Activated CD4-positive, alpha-beta T cell treated with anti-CD3 and anti-CD28 coated beads, Interleukin-2, amount 50 U/mL, for 1 hour (primary cell): Measurements from ENCODE around the gene ZC3HAV1L.
A peak's percentile ranks its signal among the peaks of the same experiment; 100 is the strongest.
"Not testable (repeated sequence)": the region's sequence is repeated elsewhere in the genome, so short reads cannot be mapped to it uniquely, and the experiment has no call there.

Experiments used
- DNase-seq: peaks from one replicate; pipeline ENCODE4 v3.0.0-alpha.2; 2020

ZC3HAV1L gene

DNA sequence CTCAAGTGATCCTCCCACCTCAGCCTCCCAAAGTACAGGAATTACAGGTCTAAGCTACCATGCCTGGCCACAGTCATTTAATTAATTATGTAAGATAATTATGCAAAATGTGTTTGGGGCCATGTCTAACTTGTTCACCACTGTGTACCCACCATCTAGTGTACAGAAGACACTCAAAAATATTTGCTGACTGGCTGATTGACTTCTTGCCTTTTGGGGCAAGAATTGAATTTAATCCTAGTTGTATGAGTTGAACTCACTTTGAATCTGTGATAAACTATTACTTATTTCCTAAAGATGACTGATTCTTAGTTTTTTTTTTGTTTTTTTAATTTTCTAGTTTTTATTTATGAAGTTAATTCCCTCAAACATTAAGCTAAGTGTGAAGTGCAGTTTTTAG is 15.8 kb upstream of the ZC3HAV1L start:
- DNase-seq = no peak

GRCh38 chr7:139049936-139050335 is 14.1 kb upstream of the ZC3HAV1L start:
- DNase-seq = no peak

DNA sequence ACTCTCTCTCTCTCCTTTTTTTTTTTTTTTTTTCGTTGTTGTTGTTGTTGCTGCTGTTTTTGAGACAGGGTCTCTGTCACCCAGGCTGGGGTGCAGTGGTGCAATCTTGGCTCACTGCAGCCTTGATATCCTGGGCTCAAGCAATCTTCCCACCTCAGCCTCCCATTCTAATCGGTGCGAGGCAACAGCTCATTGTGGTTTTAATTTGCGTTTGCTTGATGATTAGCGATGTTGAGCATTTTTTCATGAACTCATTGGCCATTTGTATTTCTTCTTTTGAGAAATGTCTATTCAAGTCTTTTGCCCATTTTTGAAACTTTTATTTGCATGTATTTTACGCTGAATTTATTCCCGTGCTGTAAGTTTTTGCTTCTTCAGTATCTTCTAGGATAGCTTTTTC is 13.3 kb upstream of the ZC3HAV1L start:
- DNase-seq = no peak

DNA sequence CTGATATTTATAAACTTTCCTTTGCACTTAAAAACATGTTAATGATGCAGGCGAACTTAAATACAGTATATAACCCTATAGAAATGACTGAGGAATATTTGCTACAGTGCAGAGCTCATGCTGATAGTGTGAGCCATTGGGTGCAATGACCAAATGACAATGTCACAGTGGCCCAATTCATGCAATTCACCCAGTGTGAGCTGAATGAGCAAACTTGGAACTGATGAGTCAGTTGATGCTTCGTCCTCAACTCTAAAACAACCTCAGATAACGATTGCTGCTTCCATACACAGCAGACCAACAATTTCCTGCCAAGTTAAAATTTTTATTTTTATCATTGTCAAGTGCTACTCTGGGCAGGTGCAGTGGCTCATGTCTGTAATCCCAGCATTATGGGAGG is 12.1 kb upstream of the ZC3HAV1L start:
- DNase-seq = no peak

DNA sequence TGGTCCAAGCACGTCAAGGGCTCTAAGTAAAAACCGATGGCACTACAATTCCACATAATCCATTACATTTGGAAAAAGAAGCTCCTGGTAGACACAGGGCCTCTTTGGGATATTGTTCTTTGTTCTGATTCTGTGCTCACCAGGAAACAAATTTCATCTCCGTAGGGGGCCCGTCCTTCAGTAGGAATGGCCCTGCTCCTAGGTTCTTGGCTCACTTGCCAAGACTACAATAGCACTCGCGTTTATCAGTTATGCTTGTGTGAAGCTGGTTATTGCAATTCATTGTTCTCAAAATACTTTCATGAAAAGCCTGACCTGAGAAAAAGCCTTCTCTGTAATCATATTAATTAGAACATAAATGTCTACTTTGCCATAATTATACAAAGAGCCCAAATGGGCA is 10.3 kb upstream of the ZC3HAV1L start:
- DNase-seq = no peak

DNA sequence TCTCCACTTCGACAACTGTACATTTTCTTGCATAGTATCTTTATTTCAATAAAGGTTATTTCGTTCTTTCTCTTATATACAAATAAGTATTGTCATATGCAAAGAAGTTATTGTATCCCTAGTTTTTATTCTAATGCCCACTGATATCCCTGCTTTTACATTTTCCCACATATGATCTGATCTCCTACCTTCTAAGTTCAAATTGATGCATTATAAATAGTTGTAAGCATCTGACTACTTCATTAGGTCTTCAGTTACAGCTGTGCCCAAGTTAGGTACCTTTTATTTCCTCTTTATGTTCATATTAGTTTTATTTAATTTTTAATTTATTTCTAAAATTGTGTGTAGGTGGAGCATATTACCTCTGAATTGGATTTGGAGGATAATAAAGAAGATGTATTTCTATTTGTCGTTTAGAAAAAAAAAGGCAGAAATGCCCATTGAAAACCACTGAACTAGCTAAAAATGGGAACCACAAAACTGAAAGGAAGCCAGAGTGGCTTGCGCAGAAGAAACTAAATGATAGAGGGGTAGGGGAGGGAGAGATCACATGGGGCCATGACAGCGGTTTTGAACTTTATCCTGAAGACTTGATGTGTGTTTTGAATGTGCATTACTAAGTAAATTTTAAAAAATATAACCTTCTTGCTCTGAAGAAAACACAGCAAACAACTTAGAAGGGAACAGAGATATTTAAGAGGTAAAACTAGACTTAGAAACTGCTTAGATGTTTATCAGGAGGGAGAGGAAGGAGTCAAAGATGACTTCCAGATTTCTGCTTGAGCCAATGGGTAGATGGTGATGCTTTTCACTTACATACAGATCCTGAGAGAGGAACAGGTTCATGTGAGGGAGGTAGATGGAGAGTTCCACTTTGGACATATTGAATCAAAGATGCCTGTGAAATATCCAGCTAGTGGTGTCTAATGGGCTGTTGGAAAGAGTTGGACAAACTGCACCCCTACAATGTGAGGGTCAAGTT is 9.3 kb upstream of the ZC3HAV1L start:
- DNase-seq = no peak

GRCh38 chr7:139043823-139044812 is 8.3 kb upstream of the ZC3HAV1L start:
- peak; percentile 72 for DNase-seq

DNA sequence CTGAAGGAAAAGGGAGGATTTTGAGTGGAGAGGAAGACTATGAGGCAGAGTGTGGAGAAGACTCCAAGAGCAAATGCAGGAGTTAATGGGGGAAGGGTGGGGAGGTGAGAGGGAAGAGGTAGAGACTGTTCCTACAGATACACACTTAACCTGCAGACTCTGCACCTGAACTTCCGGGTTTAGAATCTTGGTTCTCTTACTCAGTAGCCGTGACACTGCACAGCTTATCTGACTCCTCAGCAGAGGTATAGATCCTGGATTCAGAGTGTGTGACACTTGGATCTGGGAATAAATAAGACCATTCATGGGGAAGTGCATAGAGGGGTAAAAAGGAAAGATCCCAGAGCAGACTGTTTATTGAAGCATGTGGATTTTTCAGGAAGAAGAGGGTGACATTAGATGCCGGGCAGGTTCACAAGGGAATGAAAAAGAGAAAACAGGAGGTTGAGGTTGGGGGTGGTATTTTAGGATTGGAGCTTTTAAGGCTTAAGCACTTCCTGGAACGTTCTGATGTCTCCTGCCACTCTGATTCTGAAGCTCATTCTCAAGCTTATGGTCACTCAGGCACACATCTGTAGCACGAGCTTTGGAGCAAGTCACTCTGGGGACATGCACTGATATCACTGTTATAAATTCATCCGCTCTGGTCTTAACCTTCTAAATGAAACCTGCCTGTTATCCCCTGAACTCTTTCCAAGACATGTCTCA is 5.7 kb upstream of the ZC3HAV1L start:
- no peak for DNase-seq

- DNase-seq = no peak
Measured at GRCh38 chr7:139038691-139039090, 2.8 kb upstream of the ZC3HAV1L start.

DNA sequence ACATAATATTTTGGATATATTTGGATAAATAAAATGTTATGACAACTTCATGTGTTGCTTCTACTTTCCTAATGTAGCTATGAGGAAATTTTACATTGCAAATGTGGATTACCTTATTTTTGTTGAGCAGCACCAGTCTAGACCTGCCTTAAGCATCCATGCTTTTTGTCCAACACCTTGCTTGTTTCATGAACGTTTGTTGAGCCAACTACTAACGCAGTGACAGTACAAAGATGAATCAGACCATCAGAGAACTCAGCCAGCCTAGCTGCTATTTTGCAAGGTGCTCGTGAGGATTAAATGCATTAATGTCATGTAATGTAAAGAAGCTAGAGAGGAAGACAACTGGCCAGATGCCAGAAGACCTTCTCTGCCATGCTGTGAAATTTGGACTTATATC is 1.1 kb upstream of the ZC3HAV1L start:
- no peak for DNase-seq

- DNase-seq = no peak
Measured at GRCh38 chr7:139034855-139035585, 822 bp downstream of the ZC3HAV1L start.

GRCh38 chr7:139034336-139034735 is 1.5 kb downstream of the ZC3HAV1L start:
- DNase-seq = no peak

GRCh38 chr7:139033346-139034114 is 2.3 kb downstream of the ZC3HAV1L start:
- no peak for DNase-seq

DNA sequence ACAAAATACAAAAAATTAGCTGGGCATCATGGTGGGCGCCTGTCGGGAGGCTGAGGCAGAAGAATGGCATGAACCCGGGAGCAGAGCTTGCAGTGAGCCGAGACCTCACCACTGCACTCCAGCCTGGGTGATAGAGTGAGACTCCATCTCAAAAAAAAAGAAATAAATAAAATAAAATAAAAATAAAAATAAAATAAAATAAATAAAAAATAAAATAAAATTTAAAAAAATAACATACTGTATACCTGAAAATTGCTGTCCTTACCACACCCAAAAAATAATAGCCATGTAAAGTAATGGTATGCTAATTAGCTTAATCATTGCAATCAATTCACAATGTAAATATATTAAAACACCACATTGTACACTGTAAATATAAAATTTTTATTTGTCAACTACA is 3.4 kb downstream of the ZC3HAV1L start:
- no peak for DNase-seq

DNA sequence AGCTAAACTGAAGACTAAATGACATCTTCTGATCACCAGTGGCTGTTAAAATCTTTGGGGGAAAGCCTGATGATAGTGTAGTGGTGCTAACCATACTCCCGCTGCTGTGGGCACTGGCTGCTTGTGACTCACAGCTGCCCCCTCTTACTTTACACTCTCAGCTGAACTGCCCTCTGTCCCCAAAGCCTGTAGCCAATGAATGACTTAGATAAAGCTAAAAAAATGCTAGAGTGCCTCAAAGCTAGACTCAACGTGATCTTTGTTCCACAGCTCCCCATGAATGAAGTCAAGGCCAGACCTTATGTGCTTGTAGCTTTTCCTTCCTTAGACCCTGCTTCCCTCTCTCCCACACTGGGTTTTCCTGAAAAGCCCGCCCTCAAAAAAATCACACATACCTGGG is 6.5 kb downstream of the ZC3HAV1L start:
- no peak for DNase-seq

DNA sequence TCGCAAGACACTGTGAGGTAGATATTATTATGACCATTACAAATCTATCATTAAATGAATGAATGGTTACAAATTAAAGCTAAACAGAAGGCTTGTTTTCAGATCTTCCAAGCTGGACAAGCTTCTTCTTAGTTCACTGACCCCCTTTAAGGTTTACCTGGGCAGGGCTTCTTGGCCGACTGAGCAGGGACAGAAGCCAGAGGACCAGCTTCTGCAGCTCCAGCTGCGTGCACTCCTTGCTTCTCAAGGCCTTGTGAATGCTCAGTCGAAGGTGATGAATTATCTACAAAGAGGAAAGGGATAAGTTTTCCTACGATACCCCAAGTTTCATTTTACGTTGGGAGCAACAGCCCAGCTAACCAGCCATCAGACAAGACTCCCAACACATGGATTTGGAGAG is 9.3 kb downstream of the ZC3HAV1L start:
- no peak for DNase-seq

DNA sequence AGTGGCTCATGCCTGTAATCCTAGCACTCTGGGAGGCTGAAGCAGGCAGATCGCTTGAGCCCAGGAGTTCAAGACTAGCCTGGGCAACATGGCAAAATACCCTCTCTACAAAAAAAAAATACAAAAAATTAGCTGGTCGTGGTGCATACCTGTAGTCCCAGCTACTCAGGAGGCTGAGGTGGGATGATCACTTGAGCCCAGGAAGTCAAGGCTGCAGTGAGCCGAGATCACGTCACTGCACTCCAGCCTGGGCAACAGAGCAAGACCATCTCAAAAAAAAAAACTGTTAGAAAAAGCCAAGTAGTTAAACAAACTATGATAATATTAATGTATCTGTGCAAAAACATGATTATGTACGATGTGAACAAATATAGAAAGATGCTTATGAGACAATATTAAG is 10.0 kb downstream of the ZC3HAV1L start:
- DNase-seq = not testable (repeated sequence)

- DNase-seq = no peak
Measured at GRCh38 chr7:139023076-139023475, 12.8 kb downstream of the ZC3HAV1L start.

GRCh38 chr7:139022286-139022685 is 13.6 kb downstream of the ZC3HAV1L start:
- DNase-seq = no peak

GRCh38 chr7:139018910-139019309 is 16.9 kb downstream of the ZC3HAV1L start:
- no peak for DNase-seq

- peak; percentile 53 for DNase-seq
Measured at GRCh38 chr7:139016931-139017511, 18.8 kb downstream of the ZC3HAV1L start.
